HG03196 (cell line): ENCODE measurements around the gene TMEM62.
"Not testable (repeated sequence)": the region's sequence is repeated elsewhere in the genome, so short reads cannot be mapped to it uniquely, and the experiment has no call there.

Source experiments
- ATAC-seq: cut with Tn5 transposase; IDR thresholded peaks from one replicate; pipeline ENCODE4 v1.9.1; 2021; ENCODE audit not compliant: unreplicated experiment

TMEM62 gene

GRCh38 chr15:43175656-43176309 lies 42.4 kb downstream of the TMEM62 start:
- not testable (repeated sequence) for ATAC-seq

- ATAC-seq: not testable (repeated sequence)
These were observed 43.8 kb downstream of the TMEM62 start for GRCh38 chr15:43177147-43177546.

- no peak for ATAC-seq
These were observed 49.9 kb downstream of the TMEM62 start for GRCh38 chr15:43183270-43183669.

GRCh38 chr15:43184407-43185124 lies 51.2 kb downstream of the TMEM62 start:
- no peak for ATAC-seq

GRCh38 chr15:43185157-43186002 lies 52.0 kb downstream of the TMEM62 start, which contains the start of gene CCNDBP1:
Gene CCNDBP1, plus strand, starts transcription at chr15:43185403. Its CDS starts 96 bp downstream, at chr15:43185499.
- peak; percentile 81 for ATAC-seq

- ATAC-seq: peak; percentile 18
These were observed 52.6 kb downstream of the TMEM62 start for GRCh38 chr15:43186003-43186353.

GRCh38 chr15:43187544-43188155 lies 54.3 kb downstream of the TMEM62 start:
- ATAC-seq: no peak

GRCh38 chr15:43189296-43189695 lies 55.9 kb downstream of the TMEM62 start:
- no peak for ATAC-seq

- no peak for ATAC-seq
These were observed 56.8 kb downstream of the TMEM62 start for GRCh38 chr15:43190178-43190577.

GRCh38 chr15:43193710-43194109 lies 60.3 kb downstream of the TMEM62 start:
- ATAC-seq: no peak

GRCh38 chr15:43194795-43195194 lies 61.4 kb downstream of the TMEM62 start:
- no peak for ATAC-seq

GRCh38 chr15:43196760-43197548 lies 63.6 kb downstream of the TMEM62 start:
- ATAC-seq: no peak

GRCh38 chr15:43197773-43198172 lies 64.4 kb downstream of the TMEM62 start:
- ATAC-seq: not testable (repeated sequence)

GRCh38 chr15:43198556-43198955 lies 65.2 kb downstream of the TMEM62 start:
- not testable (repeated sequence) for ATAC-seq

GRCh38 chr15:43198992-43199391 lies 65.6 kb downstream of the TMEM62 start:
- ATAC-seq: no peak

- no peak for ATAC-seq
These were observed 66.6 kb downstream of the TMEM62 start for GRCh38 chr15:43199945-43200488.

GRCh38 chr15:43204016-43204901 lies 70.9 kb downstream of the TMEM62 start:
- ATAC-seq: no peak

- no peak for ATAC-seq
These were observed 72.7 kb downstream of the TMEM62 start for GRCh38 chr15:43206054-43206453.

GRCh38 chr15:43207024-43207423 lies 73.6 kb downstream of the TMEM62 start:
- ATAC-seq: no peak
